BJ (cell line): ENCODE data around the gene GPBP1L1. TPM values are rescaled to one million over a fixed set of nuclear protein-coding genes. Genes with fewer than 3 reads are reported as not detected.
"Not testable (repeated sequence)": the region's sequence is repeated elsewhere in the genome, so short reads cannot be mapped to it uniquely, and the experiment has no call there.

Experiments
- CTCF ChIA-PET: fragments of 350-600 bp; formaldehyde crosslinking; extraction: SDS; loops from one replicate; lab custom pipeline; 2021; ENCODE audit warnings: antibody characterized with exemption, inconsistent platforms; lab: Yijun Ruan, JAX
- POLR2A ChIA-PET: fragments of 300-600 bp; sonication (Branson Sonifier 250); formaldehyde crosslinking; extraction: SDS; loops from one replicate; lab custom pipeline; 2021; ENCODE audit warnings: antibody characterized with exemption; lab: Charles Lee
- DNase-seq: peaks from one replicate; pipeline ENCODE4 v3.0.0-alpha.2; 2011; ENCODE audit warnings: low read depth
- H3K27me3 ChIP-seq: 2 replicates; pipeline ENCODE4 v1.6.0; 2011; ENCODE audit warnings: low read length; ENCODE audit not compliant: control insufficient read depth, insufficient read depth
- H3K36me3 ChIP-seq: 2 replicates; pipeline ENCODE4 v1.5.1; 2011; ENCODE audit warnings: low read length; ENCODE audit not compliant: control insufficient read depth, insufficient read depth
- H3K4me3 ChIP-seq: 2 replicates; pipeline ENCODE4 v1.5.1; 2011; ENCODE audit warnings: low read depth, mild to moderate bottlenecking, control low read depth, low read length
- CTCF ChIP-seq: IDR thresholded peaks from 2 replicates; pipeline ENCODE4 v1.5.1; 2011; ENCODE audit warnings: low read depth, mild to moderate bottlenecking, control low read depth, inconsistent platforms, low read length, moderate library complexity; ENCODE audit not compliant: insufficient read depth
- polyA minus RNA-seq: library from RNA; depleted of rRNA, polyadenylated mRNA; stranded (reverse); fragments of >200 nt; gene quantifications from 2 replicates; pipeline ENCODE4 v1.2.3, GENCODE V29; 2011; rRNA and poly(A)+ RNA removed
- polyA plus RNA-seq: library from polyadenylated mRNA; depleted of rRNA; stranded (reverse); fragments of >200 nt; gene quantifications from 2 replicates; pipeline ENCODE4 v1.2.3, GENCODE V29; 2011; rRNA removed

GPBP1L1 gene, protein sequence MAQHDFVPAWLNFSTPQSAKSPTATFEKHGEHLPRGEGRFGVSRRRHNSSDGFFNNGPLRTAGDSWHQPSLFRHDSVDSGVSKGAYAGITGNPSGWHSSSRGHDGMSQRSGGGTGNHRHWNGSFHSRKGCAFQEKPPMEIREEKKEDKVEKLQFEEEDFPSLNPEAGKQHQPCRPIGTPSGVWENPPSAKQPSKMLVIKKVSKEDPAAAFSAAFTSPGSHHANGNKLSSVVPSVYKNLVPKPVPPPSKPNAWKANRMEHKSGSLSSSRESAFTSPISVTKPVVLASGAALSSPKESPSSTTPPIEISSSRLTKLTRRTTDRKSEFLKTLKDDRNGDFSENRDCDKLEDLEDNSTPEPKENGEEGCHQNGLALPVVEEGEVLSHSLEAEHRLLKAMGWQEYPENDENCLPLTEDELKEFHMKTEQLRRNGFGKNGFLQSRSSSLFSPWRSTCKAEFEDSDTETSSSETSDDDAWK
- polyA plus RNA-seq: 42.8 and 62.1 TPM in 2 replicates
- polyA minus RNA-seq: 45.5 and 80.9 TPM in 2 replicates

GRCh38 chr1:45686288-45687013 is at the start of gene GPBP1L1:
Gene GPBP1L1, minus strand, starts transcription at chr1:45686533. Its CDS starts 27,446 bp downstream, at chr1:45659087.
- Histone ChIP-seq H3K36me3 (no peaks in the 10 kb centered on the region; the same call in 1 of the 2 replicates), H3K4me3 (peak within 1 kb of the TSS; percentile 93), H3K27me3 (no peaks in the 10 kb centered on the region)
- ChIA-PET POLR2A (interaction anchor here (0.6 to 0.7 kb wide), 3 partner anchors 32 to 558 kb away, joined by 3 to 8 read pairs (median 6); partner anchors contain the start of gene PRDX1), CTCF (interaction anchor here (0.6 to 1.4 kb wide), 2 partner anchors 64 to 196 kb away, joined by 3 to 4 read pairs; partner anchors contain the start of gene IPP)
- peak; percentile 71 for DNase-seq
- no peak for TF ChIP-seq CTCF

DNA sequence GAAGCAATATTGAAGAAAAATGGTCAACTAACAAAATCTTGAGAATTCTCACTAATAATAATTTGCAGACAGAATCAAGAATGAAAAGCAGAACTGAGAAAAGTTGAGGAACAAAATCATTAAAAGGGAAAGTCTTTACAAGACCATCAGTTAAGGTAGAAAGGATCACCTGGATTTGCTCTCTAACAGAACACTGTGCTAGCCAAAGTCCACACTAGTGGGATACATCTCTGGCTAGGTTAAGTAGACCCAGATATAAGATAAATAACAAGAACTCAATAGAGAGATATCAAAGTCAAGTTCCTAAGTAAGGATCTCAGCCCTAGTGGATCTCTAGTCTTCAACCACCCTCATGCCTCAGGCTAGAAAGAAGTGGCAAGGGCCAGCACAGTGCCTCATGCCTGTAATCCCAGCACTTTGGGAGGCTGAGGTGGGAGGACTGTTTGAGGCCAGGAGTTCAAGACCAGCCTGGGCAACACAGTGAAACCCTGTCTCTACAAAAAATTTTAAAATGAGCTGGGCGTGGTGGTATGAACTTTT is 44.5 kb upstream of the GPBP1L1 start:
- no peak for TF ChIP-seq CTCF
- DNase-seq: no peak
- Histone ChIP-seq H3K27me3 (no peaks in the 10 kb centered on the region), H3K36me3 (no peaks in the 10 kb centered on the region; the same call in 1 of the 2 replicates), H3K4me3 (no peak overlapping the region)
- POLR2A ChIA-PET: no interaction called here
- CTCF ChIA-PET: no interaction called here

DNA sequence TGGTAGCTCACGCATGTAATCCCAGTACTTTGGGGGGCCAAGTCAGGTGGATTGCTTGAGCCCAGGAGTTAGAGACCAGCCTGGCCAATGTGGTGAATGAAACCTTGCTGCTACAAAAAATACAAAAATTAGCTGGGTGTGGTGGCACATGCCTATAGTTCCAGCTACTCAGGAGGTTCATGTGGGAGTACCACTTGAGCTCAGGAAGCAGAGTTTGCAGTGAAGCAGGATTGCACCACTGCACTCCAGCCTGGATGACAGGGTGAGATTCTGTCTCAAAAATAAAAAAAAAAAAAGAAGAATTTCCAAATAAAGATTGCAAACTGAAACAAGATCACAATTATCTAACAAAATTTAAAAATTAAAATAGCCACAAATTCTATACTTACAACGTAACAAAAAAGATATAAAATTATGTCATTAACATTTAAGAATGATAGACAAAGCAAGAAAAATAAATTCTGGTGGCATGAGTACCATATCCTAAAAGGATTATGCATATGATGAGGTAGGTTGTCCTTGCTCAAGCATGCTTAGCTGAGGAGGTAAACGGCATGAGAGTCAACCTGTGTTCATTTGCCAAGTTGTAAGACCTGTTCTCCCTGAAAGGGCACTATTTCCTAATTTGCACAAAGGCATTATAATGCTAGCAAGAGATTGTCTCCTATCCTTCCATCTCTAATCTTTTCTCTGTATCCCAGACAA is 43.9 kb upstream of the GPBP1L1 start:
- ChIA-PET POLR2A (no interaction called here), CTCF (no interaction called here)
- TF ChIP-seq CTCF: no peak
- DNase-seq: no peak
- H3K27me3 ChIP-seq: no peaks in the 10 kb centered on the region
- H3K36me3 ChIP-seq: no peaks in the 10 kb centered on the region; the same call in 1 of the 2 replicates
- H3K4me3 ChIP-seq: no peak overlapping the region

DNA sequence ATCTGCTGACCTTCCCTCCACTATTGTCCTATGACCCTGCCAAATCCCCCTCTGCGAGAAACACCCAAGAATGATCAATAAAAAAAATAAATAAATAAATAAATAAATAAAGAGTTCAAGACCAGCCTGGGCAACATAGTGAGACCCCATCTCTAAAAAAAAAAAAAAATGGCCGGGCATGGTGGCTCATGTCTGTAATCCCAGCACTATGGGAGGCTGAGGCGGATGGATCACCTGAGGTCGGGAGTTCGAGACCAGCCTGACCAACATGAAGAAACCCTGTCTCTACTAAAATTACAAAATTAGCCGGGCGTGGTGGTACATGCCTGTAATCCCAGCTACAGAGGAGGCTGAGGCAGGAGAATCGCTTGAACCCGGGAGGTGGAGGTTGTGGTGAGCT is 39.7 kb upstream of the GPBP1L1 start:
- CTCF ChIA-PET, DNase-seq: not testable (repeated sequence)

DNA sequence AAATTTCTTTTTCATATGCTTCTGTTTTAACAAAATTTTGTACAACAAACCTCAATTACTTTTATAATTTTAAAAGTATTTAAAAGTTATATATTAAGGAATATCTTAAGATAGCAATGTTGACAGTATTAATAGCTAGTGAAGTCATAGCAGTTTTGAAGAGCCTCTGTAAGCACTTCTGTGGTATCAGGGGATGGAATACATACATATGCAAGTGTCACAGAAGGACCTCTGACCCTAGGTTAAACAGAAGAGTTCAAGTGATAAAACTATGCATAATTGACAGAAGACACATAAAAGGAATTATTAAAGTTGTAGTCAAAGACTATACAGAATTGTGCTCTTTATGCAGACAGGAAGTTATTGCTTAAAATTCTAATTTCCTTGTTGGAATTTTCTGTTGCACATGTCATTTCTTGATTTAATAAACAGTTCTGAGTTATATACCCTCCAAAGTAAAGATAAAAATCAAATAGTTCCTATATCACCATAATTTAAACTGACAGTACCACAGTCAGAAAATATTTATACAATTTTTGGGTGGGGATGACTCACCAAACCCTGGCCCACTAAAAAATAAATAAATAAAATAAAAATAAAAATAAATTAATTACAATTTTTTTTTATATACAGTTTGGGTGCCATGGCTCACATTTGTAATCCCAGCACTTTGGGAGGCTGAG is 37.1 kb upstream of the GPBP1L1 start:
- no peaks in the 10 kb centered on the region; the same call in 1 of the 2 replicates for H3K36me3 ChIP-seq
- POLR2A ChIA-PET: no interaction called here
- no peak for DNase-seq

More for the DNA sequence above, 39.7 kb upstream of the GPBP1L1 start:
- POLR2A ChIA-PET, H3K4me3 ChIP-seq, H3K36me3 ChIP-seq, H3K27me3 ChIP-seq: not testable (repeated sequence)

More for the DNA sequence above, 37.1 kb upstream of the GPBP1L1 start:
- H3K27me3 ChIP-seq: no peaks in the 10 kb centered on the region
- CTCF ChIA-PET: no interaction called here
- no peak overlapping the region for H3K4me3 ChIP-seq
- TF ChIP-seq CTCF: no peak
